ENCODE measurements around the gene AJM1.
"Not testable (repeated sequence)": the region's sequence is repeated elsewhere in the genome, so short reads cannot be mapped to it uniquely, and the experiment has no call there.

Gene AJM1

DNA sequence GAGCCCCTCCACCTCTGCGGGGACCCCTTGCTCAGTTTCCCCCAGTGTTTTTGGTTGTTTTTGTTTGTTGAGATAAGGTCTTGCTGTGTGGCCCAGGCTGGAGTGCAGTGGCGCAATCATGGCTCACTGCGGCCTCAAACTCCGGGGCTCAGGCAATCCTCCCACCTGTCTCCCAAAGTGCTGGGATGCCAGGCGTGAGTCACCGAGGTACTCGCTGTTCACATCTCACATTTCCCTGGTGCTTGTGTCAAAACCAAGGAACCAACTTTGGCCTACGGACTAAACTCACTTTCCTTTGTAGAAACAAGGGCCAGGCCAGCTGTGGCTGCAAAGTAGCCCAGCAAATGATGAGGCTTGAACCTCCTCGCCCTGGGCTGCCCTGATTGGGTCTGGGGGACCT is 9.7 kb upstream of the AJM1 start:
- TF ChIP-seq EZH2 (IDR thresholded peaks at IDR 0.05): no peak
- TF ChIP-seq FOXP2 (optimal IDR thresholded peaks at IDR 0.05; ENCODE audit: control extremely low read depth, extremely low read length, insufficient read depth): no peak
- TF ChIP-seq POLR2AphosphoS5 (IDR thresholded peaks at IDR 0.05; ENCODE audit: borderline replicate concordance, low read depth, low read length): no peak
- peaks cover 40% of the 10 kb centered on the region; the same call in 1 of the 2 replicates for H3K36me3 ChIP-seq (ENCODE audit: insufficient read depth, low read length)
- DNase-seq (ENCODE audit: low read depth, low spot score): no peak
- H3K4me3 ChIP-seq: no peak overlapping the region
- H3K9ac ChIP-seq (ENCODE audit: insufficient read length): no peak overlapping the region
- no peak overlapping the region for H3K27ac ChIP-seq
- H3K9me3 ChIP-seq (ENCODE audit: low read depth, low read length): no peaks in the 10 kb centered on the region

DNA sequence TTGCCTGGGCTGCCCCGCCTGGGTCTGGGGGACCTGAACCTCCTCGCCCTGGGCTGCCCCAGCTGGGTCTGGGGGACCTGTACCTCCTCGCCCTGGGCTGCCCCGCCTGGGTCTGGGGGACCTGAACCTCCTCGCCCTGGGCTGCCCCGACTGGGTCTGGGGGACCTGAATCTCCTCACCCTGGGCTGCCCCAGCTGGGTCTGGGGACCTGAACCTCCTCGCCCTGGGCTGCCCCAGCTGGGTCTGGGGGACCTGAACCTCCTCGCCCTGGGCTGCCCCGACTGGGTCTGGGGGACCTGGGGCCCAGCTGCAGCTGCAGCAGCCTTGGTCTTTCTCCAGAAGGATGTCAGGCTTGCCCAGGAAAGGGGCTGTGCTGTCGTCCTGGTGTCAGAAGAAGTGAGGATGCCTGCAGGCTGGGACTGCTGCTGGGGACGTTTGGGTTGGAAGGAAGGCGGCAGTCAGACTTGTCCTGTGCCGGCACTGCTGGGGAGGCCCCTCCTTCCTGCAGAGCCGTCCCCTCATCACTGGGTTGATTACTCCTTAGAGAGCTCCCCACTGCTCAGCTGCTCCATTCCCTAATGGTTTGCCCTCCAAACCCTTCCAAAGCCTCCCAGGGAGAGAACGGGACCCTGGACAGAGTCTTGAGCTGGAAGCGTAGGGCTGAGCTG is 8.8 kb upstream of the AJM1 start:
- not testable (repeated sequence) for H3K9me3 ChIP-seq (ENCODE audit: low read depth, low read length); DNase-seq (ENCODE audit: low read depth, low spot score); H3K4me3 ChIP-seq; H3K9ac ChIP-seq (ENCODE audit: insufficient read length)
- peaks cover 35% of the 10 kb centered on the region; the same call in 1 of the 2 replicates for H3K36me3 ChIP-seq (ENCODE audit: insufficient read depth, low read length)
- H3K27ac ChIP-seq: peak overlapping the region; percentile 38; the same call in 1 of the 2 replicates

DNA sequence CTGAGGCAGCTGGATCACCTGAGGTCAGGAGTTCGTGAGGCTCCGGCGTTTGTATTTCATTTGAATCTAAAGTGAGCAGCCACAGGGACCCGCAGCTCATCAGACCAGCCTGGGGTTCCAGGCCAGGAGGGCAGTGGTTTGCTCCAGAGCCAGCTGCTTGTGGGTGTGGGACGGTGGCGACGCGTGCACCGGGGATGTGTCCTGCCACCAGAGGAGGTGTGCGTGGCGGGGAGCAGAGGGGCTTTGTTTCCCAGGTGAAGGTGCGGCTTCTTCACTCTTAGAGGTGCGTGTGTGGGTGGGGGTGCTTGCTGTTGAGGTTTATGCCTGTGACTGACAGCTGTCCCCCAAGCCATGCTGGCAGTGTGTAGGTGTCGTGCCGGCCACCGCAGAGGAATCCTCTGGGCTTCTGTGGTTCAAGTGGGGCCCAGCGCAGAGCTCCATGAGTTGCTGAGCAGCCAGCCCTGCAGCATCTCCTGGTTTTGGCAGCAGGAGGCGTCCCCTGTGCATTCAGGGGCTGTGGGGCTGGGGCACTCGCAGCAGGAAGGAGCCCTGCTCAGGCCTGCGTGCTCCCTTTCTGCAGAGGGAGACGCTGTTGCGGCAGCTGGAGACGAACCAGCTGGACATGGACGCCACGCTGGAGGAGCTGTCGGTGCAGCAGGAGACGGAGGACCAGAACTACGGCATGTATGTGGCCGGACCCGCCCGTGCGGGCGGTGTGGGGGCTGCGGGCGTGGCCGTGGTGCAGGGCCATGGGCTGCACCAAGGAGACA is 6.9 kb upstream of the AJM1 start:
- no peak for DNase-seq (ENCODE audit: low read depth, low spot score)
- TF ChIP-seq FOXP2 (optimal IDR thresholded peaks at IDR 0.05; ENCODE audit: control extremely low read depth, extremely low read length, insufficient read depth) (no peak), POLR2AphosphoS5 (IDR thresholded peaks at IDR 0.05; ENCODE audit: borderline replicate concordance, low read depth, low read length) (peak; percentile 32; the same call in 1 of the 2 replicates)
- H3K27ac ChIP-seq: no peak overlapping the region
- no peak overlapping the region for H3K9ac ChIP-seq (ENCODE audit: insufficient read length)
- no peak overlapping the region for H3K4me3 ChIP-seq
- no peaks in the 10 kb centered on the region for H3K9me3 ChIP-seq (ENCODE audit: low read depth, low read length)
- H3K36me3 ChIP-seq (ENCODE audit: insufficient read depth, low read length): peaks cover 17% of the 10 kb centered on the region; the same call in 1 of the 2 replicates

DNA sequence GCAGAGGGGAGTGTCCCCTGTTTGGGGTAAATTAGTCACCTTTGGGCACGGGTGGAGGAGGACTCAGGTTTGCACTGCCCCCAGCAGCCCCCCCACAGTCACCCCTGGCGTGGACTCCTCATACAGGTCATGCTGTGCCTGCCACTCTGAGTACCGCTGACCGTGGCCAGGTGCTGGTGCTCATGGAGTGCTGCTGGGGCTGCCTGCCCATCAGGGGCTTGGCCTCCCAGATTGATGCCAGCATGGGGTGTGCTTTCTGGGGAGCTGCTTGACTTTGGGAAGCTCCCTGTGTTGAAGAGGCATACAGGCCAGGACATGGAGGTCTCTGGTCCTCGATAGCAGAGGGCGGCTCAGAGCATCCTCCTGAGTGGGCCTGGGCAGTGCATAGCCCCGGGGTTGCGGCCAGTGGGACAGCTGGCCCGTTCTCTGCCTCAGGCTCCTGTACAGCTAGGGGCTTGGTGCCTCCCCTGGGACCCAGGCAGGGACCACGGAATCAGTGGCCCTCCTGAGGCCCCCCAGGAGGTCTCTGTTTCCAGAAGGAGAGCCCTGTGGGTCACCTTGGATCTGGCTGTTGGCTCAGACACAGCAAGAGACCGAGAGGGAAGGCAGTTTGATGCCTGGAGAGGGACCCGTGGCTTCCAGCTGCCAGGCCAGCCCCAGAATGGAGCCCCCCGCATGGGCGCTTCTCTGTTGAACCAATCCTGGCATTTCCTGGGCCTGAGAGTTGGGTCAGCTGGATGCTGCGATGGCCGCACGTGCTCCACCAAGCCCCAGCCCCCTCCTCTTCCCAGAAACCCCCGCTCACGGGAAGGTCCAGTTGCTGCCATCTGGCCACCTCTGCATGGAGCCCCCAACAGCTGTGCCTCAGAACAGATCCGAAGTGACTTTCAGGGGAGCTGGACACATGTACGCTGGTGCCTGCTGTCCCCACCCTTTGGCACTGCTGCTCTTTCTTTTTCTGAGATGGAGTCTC is 6.1 kb upstream of the AJM1 start:
- H3K36me3 ChIP-seq (ENCODE audit: insufficient read depth, low read length): peaks cover 9% of the 10 kb centered on the region; the same call in 1 of the 2 replicates
- no peak overlapping the region for H3K27ac ChIP-seq
- no peak for DNase-seq (ENCODE audit: low read depth, low spot score)
- H3K9ac ChIP-seq (ENCODE audit: insufficient read length): no peak overlapping the region
- TF ChIP-seq EZH2 (IDR thresholded peaks at IDR 0.05): no peak
- TF ChIP-seq FOXP2 (optimal IDR thresholded peaks at IDR 0.05; ENCODE audit: control extremely low read depth, extremely low read length, insufficient read depth): no peak
- TF ChIP-seq POLR2AphosphoS5 (IDR thresholded peaks at IDR 0.05; ENCODE audit: borderline replicate concordance, low read depth, low read length): no peak
- H3K4me3 ChIP-seq: no peak overlapping the region
- H3K9me3 ChIP-seq (ENCODE audit: low read depth, low read length): no peaks in the 10 kb centered on the region

DNA sequence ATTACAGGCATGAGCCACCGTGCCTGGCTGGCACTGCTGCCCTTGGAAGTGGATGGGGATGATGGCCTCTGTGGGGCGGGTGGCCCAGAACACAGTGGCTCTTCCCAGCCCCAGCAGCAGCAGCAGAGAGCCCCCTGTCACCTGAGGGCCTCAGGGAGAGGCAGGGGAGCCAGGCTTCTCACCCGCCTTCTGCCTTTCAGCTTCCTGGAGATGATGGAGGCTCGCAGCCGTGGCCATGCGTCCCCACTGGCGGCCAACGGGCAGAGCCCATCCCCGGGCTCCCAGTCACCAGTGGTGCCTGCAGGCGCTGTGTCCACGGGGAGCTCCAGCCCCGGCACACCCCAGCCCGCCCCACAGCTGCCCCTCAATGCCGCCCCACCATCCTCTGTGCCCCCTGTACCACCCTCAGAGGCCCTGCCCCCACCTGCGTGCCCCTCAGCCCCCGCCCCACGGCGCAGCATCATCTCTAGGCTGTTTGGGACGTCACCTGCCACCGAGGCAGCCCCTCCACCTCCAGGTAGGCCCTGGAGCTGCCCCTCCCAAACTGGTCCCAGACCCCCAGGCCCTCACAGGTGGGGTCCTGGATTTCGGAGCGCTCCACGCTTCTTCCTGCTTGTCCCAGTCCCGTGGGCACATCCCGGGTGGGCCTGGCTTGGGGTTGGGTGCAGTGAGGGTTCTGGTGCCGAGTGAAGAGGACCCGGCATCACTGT is 5.0 kb upstream of the AJM1 start:
- H3K9me3 ChIP-seq (ENCODE audit: low read depth, low read length): no peaks in the 10 kb centered on the region
- no peak overlapping the region for H3K9ac ChIP-seq (ENCODE audit: insufficient read length)
- no peak for DNase-seq (ENCODE audit: low read depth, low spot score)
- TF ChIP-seq POLR2AphosphoS5 (IDR thresholded peaks at IDR 0.05; ENCODE audit: borderline replicate concordance, low read depth, low read length): no peak
- no peak for TF ChIP-seq EZH2 (IDR thresholded peaks at IDR 0.05)
- TF ChIP-seq FOXP2 (optimal IDR thresholded peaks at IDR 0.05; ENCODE audit: control extremely low read depth, extremely low read length, insufficient read depth): no peak
- H3K27ac ChIP-seq: no peak overlapping the region
- peaks cover 3% of the 10 kb centered on the region; the same call in 1 of the 2 replicates for H3K36me3 ChIP-seq (ENCODE audit: insufficient read depth, low read length)
- no peak overlapping the region for H3K4me3 ChIP-seq

DNA sequence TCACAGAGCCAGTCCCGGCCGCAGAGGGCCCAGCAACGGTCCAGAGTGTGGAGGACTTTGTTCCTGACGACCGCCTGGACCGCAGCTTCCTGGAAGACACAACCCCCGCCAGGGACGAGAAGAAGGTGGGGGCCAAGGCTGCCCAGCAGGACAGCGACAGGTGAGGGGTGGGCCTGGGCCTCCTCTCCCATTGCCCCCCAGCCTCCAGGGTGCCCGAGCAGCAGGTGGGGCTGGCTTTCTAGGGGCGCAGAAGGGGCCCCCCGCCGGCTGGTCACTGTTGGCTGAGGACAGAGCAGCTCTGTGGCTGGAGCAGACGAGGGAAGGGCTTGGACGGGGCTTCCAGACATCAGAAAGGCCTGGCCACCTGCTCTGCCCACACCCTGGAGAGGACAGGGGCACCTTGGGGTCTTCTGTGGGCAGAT is 4.4 kb upstream of the AJM1 start:
- H3K9ac ChIP-seq (ENCODE audit: insufficient read length); DNase-seq (ENCODE audit: low read depth, low spot score); H3K36me3 ChIP-seq (ENCODE audit: insufficient read depth, low read length); H3K9me3 ChIP-seq (ENCODE audit: low read depth, low read length); H3K27ac ChIP-seq; H3K4me3 ChIP-seq: not testable (repeated sequence)
- TF ChIP-seq POLR2AphosphoS5 (IDR thresholded peaks at IDR 0.05; ENCODE audit: borderline replicate concordance, low read depth, low read length): peak; percentile 7; the same call in 1 of the 2 replicates

DNA sequence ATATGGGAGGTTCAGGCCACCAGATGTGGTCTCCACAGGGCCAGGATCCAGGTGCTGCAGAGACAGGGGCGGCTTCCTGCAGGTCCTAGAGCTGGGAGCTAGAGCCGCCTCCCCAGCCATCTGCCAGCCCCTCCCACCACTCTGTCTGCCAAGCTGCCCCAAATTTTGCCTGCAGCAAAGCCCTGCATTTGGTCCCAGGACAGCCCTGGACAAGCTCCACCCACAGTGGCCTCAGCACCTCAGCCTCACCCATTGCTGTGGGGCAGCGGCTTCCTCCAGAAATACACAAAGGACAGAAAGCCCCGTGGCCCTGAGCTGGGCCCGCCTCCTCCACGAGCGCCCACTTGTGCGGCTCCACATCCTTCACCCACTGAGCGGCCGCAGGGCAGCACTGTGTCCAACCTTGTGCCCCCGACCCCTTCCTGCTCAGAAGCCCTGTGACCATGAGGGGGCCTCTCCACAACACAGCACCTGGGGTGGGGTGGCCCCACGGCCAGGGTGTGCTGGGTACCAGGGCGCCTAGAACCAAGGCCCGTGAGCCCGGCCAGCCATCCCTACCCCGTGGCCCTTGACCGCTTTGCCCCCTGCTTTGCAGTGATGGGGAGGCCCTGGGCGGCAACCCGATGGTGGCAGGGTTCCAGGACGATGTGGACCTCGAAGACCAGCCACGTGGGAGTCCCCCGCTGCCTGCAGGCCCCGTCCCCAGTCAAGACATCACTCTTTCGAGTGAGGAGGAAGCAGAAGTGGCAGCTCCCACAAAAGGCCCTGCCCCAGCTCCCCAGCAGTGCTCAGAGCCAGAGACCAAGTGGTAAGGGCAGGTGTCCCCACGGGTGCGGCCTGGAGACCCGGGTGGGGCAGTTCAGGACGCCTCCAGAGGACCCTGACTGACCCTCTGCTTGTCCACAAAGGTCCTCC is 3.7 kb upstream of the AJM1 start:
- H3K4me3 ChIP-seq: no peak overlapping the region
- no peak overlapping the region for H3K27ac ChIP-seq
- H3K36me3 ChIP-seq (ENCODE audit: insufficient read depth, low read length): no peaks in the 10 kb centered on the region; the same call in 1 of the 2 replicates
- H3K9me3 ChIP-seq (ENCODE audit: low read depth, low read length): no peaks in the 10 kb centered on the region
- H3K9ac ChIP-seq (ENCODE audit: insufficient read length): no peak overlapping the region
- TF ChIP-seq EZH2 (IDR thresholded peaks at IDR 0.05) (no peak), FOXP2 (optimal IDR thresholded peaks at IDR 0.05; ENCODE audit: control extremely low read depth, extremely low read length, insufficient read depth) (no peak), POLR2AphosphoS5 (IDR thresholded peaks at IDR 0.05; ENCODE audit: borderline replicate concordance, low read depth, low read length) (no peak)
- no peak for DNase-seq (ENCODE audit: low read depth, low spot score)

All from SK-N-MC (cell line).